GM10847 (cell line): ENCODE results near the gene PPP6R2.

Source experiments
- POLR2A ChIP-seq: IDR thresholded peaks from 2 replicates; pipeline ENCODE4 v1.6.1; 2011; ENCODE audit not compliant: insufficient read length; ENCODE audit errors: extremely low read depth

PPP6R2 gene

DNA sequence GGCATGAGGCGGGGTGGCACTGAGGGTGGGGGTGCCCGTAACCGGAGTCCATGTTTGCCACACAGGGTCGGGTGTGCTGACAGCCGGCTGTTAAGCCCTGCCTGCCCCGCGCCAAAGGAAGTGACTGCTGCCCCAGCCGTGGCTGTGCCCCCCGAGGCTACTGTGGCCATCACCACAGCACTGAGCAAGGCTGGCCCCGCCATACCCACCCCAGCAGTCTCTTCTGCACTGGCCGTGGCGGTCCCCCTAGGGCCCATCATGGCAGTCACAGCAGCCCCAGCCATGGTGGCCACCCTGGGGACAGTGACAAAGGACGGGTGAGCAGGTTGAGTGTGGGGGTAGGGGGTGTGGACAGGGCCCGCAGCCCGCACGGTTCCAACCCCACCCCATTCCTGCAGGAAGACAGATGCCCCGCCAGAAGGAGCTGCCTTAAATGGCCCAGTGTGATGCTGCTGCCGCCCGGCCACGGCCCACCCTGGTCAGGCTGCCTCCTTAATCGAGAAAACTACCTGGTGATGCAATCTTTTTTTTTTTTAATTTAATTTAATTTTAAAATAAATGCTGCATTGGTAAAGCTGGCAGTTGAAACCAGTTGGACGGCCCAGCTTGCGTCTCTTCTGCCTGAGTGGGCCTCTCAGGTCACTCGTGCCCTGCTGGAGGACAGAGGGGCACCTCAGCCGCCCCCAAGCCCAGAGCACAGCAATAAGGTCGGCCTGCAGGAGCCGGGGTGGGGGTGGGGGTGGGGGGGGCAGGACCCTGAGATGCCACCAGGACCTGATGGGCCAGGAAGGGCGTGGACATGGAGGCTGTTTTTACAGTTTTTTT, 100.9 kb downstream of the PPP6R2 start:
- TF ChIP-seq POLR2A, result no peak

DNA sequence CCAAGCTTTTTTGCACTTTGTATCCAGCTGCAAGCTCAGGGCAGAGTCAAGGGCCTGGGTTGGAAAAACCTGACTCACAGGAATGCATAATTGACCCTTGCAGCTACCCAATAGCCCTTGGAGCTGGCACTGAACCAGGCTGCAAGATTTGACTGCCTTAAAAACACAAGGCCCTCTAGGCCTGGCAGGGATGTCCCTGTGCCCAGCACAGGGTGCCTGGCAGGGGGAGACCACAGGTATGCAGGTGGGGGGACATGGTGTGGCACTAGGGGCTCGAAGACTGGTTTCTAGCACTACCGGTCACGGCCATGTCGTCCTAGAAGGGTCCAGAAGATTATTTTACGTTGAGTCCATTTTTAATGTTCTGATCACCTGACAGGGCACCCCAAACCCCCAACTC, 101.5 kb downstream of the PPP6R2 start:
- TF ChIP-seq POLR2A, result no peak

DNA sequence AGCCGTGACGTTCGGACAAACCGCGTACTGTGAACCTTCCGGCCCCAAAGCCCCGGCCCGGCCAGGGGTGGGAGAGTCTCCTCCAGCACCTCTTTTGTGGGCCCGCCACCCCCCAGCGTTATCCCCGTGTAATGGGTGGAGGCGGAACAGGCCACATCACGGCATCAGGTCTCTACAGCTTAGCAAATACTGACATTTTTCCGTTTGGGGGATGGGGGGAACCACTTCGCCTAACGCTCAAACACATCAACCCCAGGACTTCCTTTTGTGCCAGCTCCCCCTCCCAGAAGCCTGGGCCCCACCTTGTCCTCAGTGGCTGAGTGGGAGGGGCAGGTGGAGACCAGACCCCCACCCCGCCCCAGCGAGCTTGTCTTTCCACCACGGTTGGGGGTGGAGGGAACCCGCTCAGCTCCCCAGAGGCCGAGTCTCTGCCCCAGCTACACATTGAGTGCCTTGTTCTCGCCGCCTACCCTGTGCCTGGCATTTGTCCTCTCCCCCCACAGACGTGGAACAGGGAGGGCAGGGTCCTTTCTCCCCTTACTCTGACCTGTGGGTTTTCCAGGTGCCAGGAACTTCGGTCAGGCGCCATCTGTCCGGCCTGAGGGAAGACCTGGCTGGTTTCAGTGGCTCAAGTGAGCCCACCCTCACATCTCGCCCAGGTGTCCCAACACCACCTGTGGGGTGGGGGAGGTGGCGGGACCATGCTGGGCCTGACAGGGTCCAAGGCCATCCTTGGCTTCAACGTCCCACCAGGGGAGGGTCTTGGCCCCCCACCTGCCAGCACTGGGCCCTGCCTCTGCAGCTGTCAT, 102.1 kb downstream of the PPP6R2 start:
- no peak for TF ChIP-seq POLR2A

DNA sequence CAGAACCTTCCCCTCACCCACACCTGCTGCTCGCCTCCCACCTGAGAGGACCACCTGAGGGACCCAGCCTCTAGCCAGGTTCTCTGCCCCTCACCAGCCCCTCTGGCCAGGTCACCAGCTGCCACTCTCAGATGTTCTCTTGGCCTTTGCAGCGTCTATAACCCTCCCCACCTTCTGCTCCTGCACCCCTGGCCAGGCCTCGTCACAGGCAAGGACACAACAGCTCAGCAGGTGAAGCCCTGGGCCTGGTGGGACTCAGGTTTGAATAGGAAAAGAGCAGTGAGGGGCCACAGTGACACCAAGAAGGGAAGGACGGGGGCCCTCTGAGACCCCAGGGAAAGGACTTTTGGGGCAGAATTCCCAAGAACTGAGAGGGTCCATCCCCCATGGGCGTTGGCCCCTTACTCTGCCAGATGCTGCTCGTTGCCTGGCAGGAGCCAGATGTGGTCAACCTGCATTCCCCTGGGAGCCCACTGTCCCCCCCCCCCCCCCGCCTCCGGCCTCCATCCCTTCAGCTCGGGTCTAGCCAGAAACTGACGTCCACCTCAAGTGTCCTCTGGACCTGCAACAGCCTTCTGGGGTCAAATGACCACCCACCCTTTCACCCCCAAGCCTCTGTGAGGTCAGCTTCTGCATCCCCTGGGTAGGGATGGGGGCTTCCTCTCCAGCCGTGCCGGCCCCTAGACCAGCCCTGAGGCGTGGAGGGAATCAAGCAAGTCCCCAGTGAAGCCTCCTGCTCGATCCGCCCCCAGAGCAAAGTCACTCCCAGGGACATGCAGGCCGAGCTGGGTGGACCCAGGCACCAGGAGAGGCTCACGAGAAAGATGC, 103.0 kb downstream of the PPP6R2 start:
- TF ChIP-seq POLR2A, result no peak

DNA sequence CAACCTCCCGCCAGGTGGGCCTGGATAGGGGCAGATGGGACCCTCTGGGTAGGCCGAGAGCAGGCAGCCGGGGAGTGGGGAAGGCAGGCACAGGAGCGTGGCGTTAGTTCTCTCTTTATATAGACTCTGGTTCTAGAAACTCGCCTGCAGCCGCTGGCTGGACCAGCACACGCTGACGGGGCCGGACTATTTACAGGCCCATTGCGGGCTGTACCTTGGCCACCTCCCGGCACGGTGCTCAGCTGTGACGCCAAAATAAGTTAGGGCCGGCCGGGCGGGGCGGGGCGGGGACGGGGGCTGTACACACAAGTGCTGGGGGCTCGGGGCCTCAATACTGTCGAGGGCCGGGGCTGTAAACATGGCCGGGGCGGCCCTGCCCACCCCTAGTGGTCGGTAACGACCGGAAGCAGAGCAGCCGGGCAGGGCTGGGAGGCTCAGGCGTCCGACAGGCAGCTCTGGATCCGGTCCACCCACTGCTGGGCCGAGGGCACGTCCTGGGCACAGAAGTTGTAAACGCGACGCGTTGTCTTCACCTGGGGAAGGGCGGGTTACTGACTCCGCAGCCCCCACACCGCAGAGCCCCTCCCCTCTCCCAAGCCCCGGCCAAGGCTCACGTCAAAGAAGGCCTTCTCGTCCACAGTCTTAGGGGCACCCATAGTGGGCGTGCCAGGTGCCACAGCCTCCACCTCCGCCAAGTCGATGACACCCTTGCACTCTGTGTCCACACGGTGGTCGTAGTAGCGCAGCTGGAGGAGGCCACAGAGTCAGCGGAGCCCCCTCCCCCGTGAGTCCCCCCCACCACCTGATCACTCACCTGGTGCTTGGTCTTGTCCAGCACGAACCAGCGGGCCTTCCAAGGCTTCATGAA, 103.8 kb downstream of the PPP6R2 start:
- no peak for TF ChIP-seq POLR2A

DNA sequence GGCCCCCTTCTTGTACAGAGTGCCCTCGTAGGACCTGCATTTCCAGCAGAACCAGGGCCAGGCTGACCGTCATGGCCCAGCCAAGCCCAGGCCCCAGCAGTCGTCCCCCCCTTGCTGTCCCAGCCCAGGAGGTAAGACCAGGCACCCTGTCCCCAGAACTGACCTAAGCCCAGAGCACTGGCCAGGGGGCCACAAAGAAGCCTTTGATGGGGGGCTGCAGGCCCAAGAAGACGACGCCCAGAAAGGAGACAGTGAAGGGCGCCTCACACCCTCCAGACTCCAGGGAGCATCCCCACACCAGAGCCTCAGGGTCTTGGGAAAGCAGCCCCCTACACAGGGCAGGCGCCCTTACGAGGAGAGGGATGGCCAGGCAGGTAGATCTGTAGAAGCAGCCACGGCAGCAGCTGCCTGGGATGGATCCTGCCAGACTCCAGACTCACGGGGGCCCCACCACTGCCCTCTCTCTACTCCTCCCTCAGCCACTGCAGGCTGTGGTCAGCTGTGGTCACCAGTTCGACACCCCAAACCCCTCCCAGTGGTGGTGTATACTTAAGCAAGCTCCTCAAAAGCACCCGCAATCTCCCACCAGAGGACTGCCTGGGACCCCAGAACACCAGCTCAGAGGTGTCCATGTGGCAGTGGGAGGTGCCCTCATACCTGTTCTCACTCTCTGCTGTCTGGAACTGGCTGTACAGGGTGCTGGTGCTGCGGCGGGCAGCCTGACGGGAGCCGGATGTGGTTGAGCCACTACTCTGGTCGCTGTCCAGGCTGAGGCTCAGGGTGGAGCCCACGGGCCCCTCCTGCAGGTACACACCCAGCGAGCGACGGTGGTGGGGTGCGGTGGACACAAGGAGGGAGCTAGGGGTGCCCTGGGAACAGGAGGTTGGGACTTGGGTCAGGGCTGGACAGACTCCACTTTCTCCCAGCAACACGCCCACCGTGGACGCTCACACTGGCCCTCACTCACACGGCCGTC, 104.7 kb downstream of the PPP6R2 start:
- TF ChIP-seq POLR2A, result no peak

DNA sequence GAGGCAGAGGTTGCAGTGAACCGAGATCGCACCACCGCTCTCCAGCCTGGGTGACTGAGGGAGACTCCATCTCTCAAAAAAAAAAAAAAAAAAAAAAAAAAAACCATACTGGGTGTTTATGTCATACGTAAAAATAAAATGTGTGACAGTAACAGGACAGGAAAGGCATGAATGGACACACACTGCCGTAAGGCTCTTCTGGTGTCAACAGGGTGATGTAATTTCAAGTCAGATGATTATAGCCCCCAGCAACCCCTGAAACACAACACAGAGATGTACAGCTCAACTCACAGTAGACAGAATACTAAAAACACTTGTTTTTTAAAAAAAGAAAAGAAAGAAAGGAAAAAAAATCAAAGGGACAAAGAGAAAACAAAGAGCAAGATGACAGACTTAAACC, 109.5 kb downstream of the PPP6R2 start:
- no peak for TF ChIP-seq POLR2A

DNA sequence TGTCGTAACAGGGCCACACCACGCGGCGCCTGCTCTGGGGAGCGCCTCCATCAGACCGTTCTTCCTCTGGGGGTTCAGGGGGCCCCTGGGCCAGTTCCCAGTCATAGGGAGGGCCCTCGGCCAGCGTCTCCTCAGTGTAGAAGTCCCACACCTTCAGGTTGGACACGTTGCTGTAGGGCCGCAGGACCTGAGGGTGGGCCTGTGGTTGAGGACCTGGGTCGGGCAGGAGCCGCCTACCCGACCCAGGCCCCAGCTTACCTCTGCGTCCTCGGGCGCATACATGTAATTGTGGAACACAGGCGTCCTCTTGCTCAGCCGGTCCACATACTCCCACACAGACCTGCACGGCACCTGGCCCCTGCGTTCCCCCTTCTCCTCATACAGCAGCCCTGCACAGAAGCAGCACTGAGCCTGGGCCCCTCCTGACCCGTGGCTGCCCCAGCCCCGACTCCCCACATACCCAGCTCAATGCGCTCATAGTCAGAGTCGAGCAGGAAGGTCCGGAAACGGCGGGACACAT, 111.5 kb downstream of the PPP6R2 start:
- no peak for TF ChIP-seq POLR2A

DNA sequence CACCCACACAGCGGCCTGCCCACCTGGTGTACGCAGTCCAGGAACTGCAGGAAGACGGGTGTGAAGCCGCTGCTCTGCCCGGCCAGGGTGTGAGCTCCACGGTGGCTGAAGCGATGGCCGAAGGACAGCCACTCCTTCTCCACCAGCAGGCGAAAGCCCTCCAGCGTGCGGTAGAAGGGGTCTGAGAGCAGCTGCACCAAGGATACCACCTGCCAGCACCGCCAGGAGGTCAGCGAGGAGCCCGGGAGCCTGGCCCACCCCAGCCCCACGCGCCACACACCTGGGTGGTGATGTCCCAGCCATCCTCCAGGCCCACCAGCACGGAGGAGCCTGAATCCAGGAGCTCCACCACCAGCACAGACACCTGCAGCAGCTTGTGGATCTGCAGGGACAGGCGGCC, 112.1 kb downstream of the PPP6R2 start:
- TF ChIP-seq POLR2A, result no peak

DNA sequence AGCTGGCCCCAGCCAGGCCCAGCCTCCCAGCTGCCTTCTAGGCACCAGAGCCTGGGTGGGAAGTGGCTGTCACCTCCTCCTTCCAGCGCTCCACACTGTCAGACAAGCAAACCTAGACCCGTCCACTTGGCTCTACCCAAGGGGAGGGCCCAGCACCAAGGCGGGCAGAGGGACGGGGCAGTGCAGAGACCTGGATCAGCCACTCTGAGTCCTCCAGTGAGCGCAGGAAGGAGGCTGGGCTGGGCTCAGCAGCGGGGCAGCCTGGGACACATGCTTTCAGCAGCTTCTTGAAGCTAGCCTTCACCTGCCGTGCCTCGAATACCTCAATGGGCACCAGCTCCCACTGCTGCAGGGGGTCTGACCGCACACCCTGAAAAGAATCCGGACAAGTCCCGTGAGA, 112.9 kb downstream of the PPP6R2 start:
- no peak for TF ChIP-seq POLR2A

DNA sequence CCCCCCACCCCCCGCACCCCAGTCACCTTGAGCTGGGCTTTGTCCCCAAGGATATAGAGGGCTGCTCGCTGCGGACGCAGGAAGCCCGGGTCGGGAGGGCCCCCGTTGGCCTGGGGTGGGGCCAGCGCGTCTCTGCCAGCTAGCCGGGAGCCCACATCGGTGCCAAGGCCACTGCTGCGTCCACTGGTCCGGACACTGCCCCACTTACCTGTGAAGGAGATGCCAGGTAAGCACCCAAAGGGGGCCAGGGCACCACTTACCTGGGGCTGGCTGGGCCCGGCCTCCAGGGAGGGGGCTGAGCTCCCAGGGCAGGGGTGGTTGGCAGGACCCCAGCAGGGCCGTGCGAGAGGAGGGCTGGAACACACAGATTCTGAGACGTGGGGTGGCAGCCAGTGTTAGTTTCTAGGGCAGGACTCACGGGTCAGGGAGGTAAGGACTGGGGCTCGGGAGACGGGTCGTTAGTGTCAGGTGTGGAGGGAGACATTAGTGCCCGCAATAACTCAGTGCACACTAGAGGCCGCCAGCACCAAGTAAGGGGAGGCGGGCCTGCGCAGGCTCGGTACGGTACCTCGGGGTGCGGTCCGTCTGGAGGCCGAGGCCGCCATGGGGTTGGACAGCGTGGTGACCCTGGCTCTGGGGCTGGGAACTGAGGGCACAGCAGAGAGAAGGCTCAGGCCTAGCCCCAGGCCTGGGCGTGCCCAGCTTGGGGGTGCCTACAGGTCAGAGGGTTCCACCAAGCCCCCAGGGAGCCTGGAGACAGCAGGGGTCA, 113.5 kb downstream of the PPP6R2 start:
- no peak for TF ChIP-seq POLR2A

DNA sequence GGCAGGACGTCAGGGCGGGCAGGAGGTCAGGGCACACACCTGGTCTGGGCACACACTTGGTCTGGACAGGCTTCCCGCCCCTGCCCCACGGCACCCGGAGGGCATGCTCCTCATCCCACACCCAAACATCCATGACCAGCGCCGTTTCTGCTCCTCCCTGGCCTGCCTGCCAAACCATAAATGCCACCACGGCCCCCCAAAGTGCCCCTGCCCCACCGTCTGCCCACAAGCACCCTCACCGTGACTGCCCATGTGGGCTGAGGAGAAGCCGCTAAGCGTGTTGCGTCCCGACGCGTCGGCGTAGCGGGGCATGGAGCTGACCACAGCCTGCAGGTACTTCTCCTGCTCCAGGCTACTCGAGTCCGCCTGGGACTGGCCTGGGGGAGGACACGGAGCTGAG, 115.9 kb downstream of the PPP6R2 start:
- no peak for TF ChIP-seq POLR2A
